A549 treated with Mapracorat at 1 μM for 4 hours (cell line): Measurements from ENCODE around the gene LBR. TPM values are rescaled to one million over a fixed set of nuclear protein-coding genes. Genes with fewer than 3 reads are reported as not detected.

ENCODE experiments used
- total RNA-seq: library from RNA; stranded (reverse); fragments of 200-300 nt; extraction: Qiagen RNA extraction; gene quantifications from 5 replicates; pipeline ENCODE4 v1.2.3, GENCODE V29; 2022

The LBR gene
- 29.1 to 40.7 TPM (median 39.3 TPM) in 5 replicates for total RNA-seq

DNA sequence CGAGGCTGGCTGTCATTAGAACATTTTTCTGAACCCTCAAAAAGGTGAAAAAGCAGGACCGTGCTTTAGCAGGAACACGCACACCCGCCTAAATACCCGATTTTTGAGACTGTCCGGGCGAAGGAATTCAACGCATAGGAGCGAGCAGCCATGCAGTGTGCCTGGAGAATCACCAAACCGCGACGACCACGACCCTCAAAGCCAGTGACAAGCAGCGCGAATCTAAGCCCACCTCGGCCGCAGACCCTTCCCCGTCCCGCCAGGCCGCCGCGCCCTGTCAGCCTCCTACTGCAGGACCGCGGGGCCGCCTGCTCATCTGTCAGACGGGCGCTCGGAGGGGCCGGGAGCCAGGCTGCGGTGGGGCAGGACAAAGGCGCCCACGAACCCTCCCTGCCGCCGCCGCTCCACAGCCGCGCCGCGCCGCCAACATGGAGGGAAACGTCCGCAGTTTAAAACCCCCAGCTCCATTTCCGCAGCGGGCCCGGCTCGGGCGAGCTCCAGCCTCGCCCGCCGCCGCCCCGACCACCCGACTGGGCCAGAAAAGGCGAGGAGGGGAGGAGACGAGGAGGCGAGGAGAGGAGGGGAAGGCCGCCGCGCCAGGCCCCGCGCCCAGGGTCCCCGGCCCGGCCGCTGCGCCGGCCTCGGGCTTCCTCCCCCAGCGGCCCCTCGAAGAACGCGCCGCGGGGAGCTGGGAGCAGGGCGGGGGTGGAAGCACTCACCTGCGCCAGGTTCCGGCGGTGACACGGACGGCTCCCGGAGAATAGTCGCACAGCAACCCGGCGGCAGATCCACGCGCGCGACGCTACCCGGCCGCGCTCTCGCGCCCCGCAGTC, at the start of gene LBR:
Gene LBR (minus strand): TSS at position 804 of the 833 bp plus-strand sequence. CDS start 3,963 bp downstream, outside the sequence.

Other genes with a start within 250 kb of the LBR start
- gene ENAH, start 225.1 kb upstream of the LBR start, total RNA-seq: 66.8 to 81.4 TPM (median 79.3 TPM) in 5 replicates